Measurements from ENCODE around the gene PEX1. TPM values are rescaled to one million over a fixed set of nuclear protein-coding genes. Genes with fewer than 3 reads are reported as not detected.

Gene PEX1
- total RNA-seq: 10 to 100 TPM; 16.6 to 16.9 TPM

GRCh38 chr7:92528188-92528957, at the start of gene PEX1, which contains the start of gene RBM48:
Gene PEX1 (minus strand): TSS chr7:92528520. CDS start chr7:92528435, 85 bp downstream.
Gene RBM48 (plus strand): TSS chr7:92528795. CDS start chr7:92528814, 19 bp downstream.
- Mint-ChIP-seq H3K9me3 (no peaks in the 10 kb centered on the region), H3K27me3 (no peaks in the 10 kb centered on the region), H3K4me3 (peak within 1 kb of the TSS; percentile 84), H3K27ac (peak within 1 kb of the TSS; percentile 98), H3K36me3 (ENCODE audit: low read depth) (peaks cover 20% of the 10 kb centered on the region), H3K4me1 (ENCODE audit: low read depth) (peaks cover 25% of the 10 kb centered on the region)
- intact Hi-C loops (cut with micrococcal nuclease): loop anchor here (5.0 kb wide), 1 partner anchor 59 kb away; no protein-coding TSS in a partner anchor
- ChIA-PET CTCF (interaction anchor here (0.6 to 1.7 kb wide), 14 partner anchors 10 to 396 kb away, joined by 3 to 10 read pairs (median 3); partner anchors contain the start of gene GATAD1), POLR2A (interaction anchor here (0.7 to 3.3 kb wide), 9 partner anchors 11 to 394 kb away, joined by 3 to 14 read pairs (median 4); partner anchors contain the start of genes CYP51A1 and FAM133B)
- peak; percentile 94 for ATAC-seq
- DNase-seq: peak; percentile 97
- TF ChIP-seq CTCF (IDR thresholded peaks at IDR 0.05): no peak

GRCh38 chr7:92576296-92576695, 48.0 kb upstream of the PEX1 start:
- POLR2A ChIA-PET: interaction anchor here (2.0 kb wide), 1 partner anchor 13 kb away, joined by 7 read pairs; the partner anchor contains the start of gene FAM133B
- no peak overlapping the region for H3K27ac Mint-ChIP-seq
- intact Hi-C loops (cut with micrococcal nuclease): no loop called here

GRCh38 chr7:92569137-92569536, 40.8 kb upstream of the PEX1 start:
- Mint-ChIP-seq H3K9me3 (no peaks in the 10 kb centered on the region), H3K36me3 (ENCODE audit: low read depth) (peaks cover 37% of the 10 kb centered on the region), H3K27me3 (no peaks in the 10 kb centered on the region), H3K27ac (no peak overlapping the region), H3K4me1 (ENCODE audit: low read depth) (peaks cover 2% of the 10 kb centered on the region), H3K4me3 (no peak overlapping the region)
- ChIA-PET CTCF (interaction anchor here (1.0 kb wide), 1 partner anchor 13 kb away, joined by 3 read pairs; no protein-coding TSS in a partner anchor), POLR2A (interaction anchor here (1.2 kb wide), 2 partner anchors 10 to 14 kb away, joined by 3 to 4 read pairs; no protein-coding TSS in a partner anchor)
- no peak for ATAC-seq
- TF ChIP-seq CTCF (IDR thresholded peaks at IDR 0.05): no peak
- intact Hi-C loops (cut with micrococcal nuclease): no loop called here
- DNase-seq: no peak

More at GRCh38 chr7:92576296-92576695, 48.0 kb upstream of the PEX1 start:
- Mint-ChIP-seq H3K4me3 (no peak overlapping the region), H3K36me3 (ENCODE audit: low read depth) (peaks cover 48% of the 10 kb centered on the region), H3K4me1 (ENCODE audit: low read depth) (peaks cover 4% of the 10 kb centered on the region), H3K9me3 (no peaks in the 10 kb centered on the region), H3K27me3 (no peaks in the 10 kb centered on the region)
- no peak for ATAC-seq
- DNase-seq: no peak
- CTCF ChIA-PET: no interaction called here
- no peak for TF ChIP-seq CTCF (IDR thresholded peaks at IDR 0.05)

- ChIA-PET CTCF (interaction anchor here (0.6 to 1.2 kb wide), 3 partner anchors 11 to 53 kb away, joined by 3 to 4 read pairs (median 3); no protein-coding TSS in a partner anchor), POLR2A (interaction anchor here (0.7 to 1.7 kb wide), 3 partner anchors 12 to 24 kb away, joined by 3 to 4 read pairs (median 3); no protein-coding TSS in a partner anchor)
- no peak overlapping the region for H3K4me3 Mint-ChIP-seq
- H3K4me1 Mint-ChIP-seq (ENCODE audit: low read depth): no peaks in the 10 kb centered on the region
- no peak for TF ChIP-seq CTCF (IDR thresholded peaks at IDR 0.05)
- peaks cover 40% of the 10 kb centered on the region for H3K36me3 Mint-ChIP-seq (ENCODE audit: low read depth)
- no peaks in the 10 kb centered on the region for H3K9me3 Mint-ChIP-seq
- no peak overlapping the region for H3K27ac Mint-ChIP-seq
- intact Hi-C loops (cut with micrococcal nuclease): no loop called here
- no peaks in the 10 kb centered on the region for H3K27me3 Mint-ChIP-seq
- DNase-seq: no peak
- ATAC-seq: no peak
Measured at GRCh38 chr7:92567460-92567859, 39.1 kb upstream of the PEX1 start.
